Measurements from ENCODE around the gene KRT74.

DNA sequence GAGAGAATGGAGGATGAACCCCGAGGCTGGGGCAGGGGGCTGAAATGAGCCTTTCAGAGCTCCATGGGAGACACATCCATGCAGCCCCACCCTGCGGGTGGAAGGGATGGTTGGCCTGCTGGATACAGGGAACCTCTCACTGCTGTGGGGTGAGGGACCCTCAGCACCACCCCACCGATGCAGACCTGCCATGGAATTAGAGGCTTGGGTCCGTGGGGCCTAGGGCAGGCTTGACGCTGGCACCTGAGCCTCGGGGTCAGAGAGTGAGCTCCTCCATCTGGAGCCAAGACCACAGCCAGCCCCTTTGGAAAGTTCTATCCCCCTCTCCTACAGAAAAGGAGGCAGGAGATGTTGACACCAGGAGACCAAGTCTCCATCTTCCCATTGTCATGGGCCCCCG, 7.4 kb upstream of the KRT74 start:
- TF ChIP-seq, protein P1, sequence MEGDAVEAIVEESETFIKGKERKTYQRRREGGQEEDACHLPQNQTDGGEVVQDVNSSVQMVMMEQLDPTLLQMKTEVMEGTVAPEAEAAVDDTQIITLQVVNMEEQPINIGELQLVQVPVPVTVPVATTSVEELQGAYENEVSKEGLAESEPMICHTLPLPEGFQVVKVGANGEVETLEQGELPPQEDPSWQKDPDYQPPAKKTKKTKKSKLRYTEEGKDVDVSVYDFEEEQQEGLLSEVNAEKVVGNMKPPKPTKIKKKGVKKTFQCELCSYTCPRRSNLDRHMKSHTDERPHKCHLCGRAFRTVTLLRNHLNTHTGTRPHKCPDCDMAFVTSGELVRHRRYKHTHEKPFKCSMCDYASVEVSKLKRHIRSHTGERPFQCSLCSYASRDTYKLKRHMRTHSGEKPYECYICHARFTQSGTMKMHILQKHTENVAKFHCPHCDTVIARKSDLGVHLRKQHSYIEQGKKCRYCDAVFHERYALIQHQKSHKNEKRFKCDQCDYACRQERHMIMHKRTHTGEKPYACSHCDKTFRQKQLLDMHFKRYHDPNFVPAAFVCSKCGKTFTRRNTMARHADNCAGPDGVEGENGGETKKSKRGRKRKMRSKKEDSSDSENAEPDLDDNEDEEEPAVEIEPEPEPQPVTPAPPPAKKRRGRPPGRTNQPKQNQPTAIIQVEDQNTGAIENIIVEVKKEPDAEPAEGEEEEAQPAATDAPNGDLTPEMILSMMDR (IDR thresholded peaks at IDR 0.05; ENCODE audit: low read depth, low read length, missing input control) = no peak
- TF ChIP-seq RXRA (IDR thresholded peaks at IDR 0.05) = no peak
- TF ChIP-seq GABPA (IDR thresholded peaks at IDR 0.05 in 1 of 2, conservative IDR thresholded peaks at IDR 0.05 in 1 of 2) = no peak
- TF ChIP-seq, protein P2, sequence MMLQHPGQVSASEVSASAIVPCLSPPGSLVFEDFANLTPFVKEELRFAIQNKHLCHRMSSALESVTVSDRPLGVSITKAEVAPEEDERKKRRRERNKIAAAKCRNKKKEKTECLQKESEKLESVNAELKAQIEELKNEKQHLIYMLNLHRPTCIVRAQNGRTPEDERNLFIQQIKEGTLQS (IDR thresholded peaks at IDR 0.05) = no peak
- TF ChIP-seq, protein P3, sequence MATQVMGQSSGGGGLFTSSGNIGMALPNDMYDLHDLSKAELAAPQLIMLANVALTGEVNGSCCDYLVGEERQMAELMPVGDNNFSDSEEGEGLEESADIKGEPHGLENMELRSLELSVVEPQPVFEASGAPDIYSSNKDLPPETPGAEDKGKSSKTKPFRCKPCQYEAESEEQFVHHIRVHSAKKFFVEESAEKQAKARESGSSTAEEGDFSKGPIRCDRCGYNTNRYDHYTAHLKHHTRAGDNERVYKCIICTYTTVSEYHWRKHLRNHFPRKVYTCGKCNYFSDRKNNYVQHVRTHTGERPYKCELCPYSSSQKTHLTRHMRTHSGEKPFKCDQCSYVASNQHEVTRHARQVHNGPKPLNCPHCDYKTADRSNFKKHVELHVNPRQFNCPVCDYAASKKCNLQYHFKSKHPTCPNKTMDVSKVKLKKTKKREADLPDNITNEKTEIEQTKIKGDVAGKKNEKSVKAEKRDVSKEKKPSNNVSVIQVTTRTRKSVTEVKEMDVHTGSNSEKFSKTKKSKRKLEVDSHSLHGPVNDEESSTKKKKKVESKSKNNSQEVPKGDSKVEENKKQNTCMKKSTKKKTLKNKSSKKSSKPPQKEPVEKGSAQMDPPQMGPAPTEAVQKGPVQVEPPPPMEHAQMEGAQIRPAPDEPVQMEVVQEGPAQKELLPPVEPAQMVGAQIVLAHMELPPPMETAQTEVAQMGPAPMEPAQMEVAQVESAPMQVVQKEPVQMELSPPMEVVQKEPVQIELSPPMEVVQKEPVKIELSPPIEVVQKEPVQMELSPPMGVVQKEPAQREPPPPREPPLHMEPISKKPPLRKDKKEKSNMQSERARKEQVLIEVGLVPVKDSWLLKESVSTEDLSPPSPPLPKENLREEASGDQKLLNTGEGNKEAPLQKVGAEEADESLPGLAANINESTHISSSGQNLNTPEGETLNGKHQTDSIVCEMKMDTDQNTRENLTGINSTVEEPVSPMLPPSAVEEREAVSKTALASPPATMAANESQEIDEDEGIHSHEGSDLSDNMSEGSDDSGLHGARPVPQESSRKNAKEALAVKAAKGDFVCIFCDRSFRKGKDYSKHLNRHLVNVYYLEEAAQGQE (IDR thresholded peaks at IDR 0.05) = no peak

Measured in liver (tissue), 3 donors.